Naive thymus-derived CD8-positive, alpha-beta T cell (primary cell): ENCODE results near the gene AP3D1. TPM values are rescaled to one million over a fixed set of nuclear protein-coding genes. Genes with fewer than 3 reads are reported as not detected.

Source experiments
- ATAC-seq, 2 donors: fragments of 150-1000 bp; cut with Tn5 transposase in 1 of 2; sonication (Bioruptor Pico), chemical (Tn5 transposase) in 1 of 2; 1 replicate in 1 of 2; 2 replicates in 1 of 2; pipeline ENCODE4 v1.10.0; 2021; ENCODE audit warnings: mild to moderate bottlenecking in 2 of 2, moderate library complexity in 2 of 2
- POLR2A ChIA-PET: fragments of 350-600 bp; sonication (Branson Sonifier 250); formaldehyde crosslinking; loops from one replicate; lab custom pipeline; 2021; ENCODE audit warnings: antibody characterized with exemption; lab: Charles Lee
- DNase-seq, 10 donors: peaks; one replicate each; pipeline versions ENCODE4 v3.0.0 to v3.0.0-alpha.2; 2020 to 2022
- H3K27ac Mint-ChIP-seq, 10 donors: one replicate each; pipeline ENCODE4 v1.8.0; 2020 to 2022; ENCODE audit warnings: mild to moderate bottlenecking in 10 of 10, mixed read lengths in 10 of 10, moderate library complexity in 4 of 10, inconsistent platforms in 1 of 10
- H3K27me3 Mint-ChIP-seq, 5 donors: one replicate each; pipeline ENCODE4 v1.8.0; 2021 to 2022; ENCODE audit warnings: mixed read lengths in 5 of 5
- H3K36me3 Mint-ChIP-seq, 3 donors: one replicate each; pipeline ENCODE4 v1.8.0; 2020 to 2022; ENCODE audit warnings: mixed read lengths in 3 of 3, mild to moderate bottlenecking in 2 of 3, inconsistent platforms in 1 of 3
- H3K4me1 Mint-ChIP-seq, 4 donors: one replicate each; pipeline ENCODE4 v1.8.0; 2021 to 2022; ENCODE audit warnings: mixed read lengths in 4 of 4
- H3K4me3 Mint-ChIP-seq, 10 donors: one replicate each; pipeline ENCODE4 v1.8.0; 2020 to 2022; ENCODE audit warnings: mild to moderate bottlenecking in 10 of 10, mixed read lengths in 10 of 10, moderate library complexity in 6 of 10, inconsistent platforms in 1 of 10
- H3K9me3 Mint-ChIP-seq, 9 donors: one replicate each; pipeline ENCODE4 v1.8.0; 2020 to 2022; ENCODE audit warnings: mixed read lengths in 9 of 9, mild to moderate bottlenecking in 3 of 9, inconsistent platforms in 1 of 9, moderate library complexity in 1 of 9
- polyA plus RNA-seq, 3 donors: library from polyadenylated mRNA; unstranded; fragments of 300-500 nt; fragmentation: Illumina TruSeq; gene quantifications; one replicate each; pipeline ENCODE4 v1.2.3, GENCODE V29; 2021
- total RNA-seq, 8 experiments: library from RNA in 2 of 8; stranded (reverse) in 2 of 8; gene quantifications; one replicate each; pipeline ENCODE4 v1.2.3 and lab custom pipeline; 2021 to 2026

Gene AP3D1
- total and polyA plus RNA-seq, 5 experiments from 2014 or later: 12.8 to 83.2 (median 45.0) TPM

DNA sequence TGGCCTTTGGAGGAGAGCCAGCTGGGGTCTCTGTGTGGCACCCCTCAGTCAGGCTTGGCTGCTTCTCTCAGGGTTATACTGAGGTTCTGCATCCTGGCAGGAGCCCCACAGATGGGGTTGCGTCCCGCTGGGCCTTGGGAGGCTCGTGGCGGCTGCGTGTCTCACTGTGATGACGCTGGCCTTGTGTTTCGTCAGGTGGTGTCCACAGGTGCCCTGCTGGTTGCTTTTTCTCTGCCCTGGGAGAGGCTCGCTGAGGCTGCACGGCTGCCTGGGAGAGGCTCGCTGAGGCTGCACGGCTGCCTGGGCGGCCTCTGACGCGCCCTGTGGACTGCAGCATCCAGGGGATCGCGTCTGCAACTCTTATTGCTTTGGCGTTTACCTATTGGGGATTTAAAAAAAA lies 27.7 kb upstream of the AP3D1 start:
- Mint-ChIP-seq H3K9me3 (no peaks in the 10 kb centered on the region), H3K4me3 (no peak overlapping the region), H3K36me3 (peaks cover 0 to 33% (median 2%) of the 10 kb centered on the region in 3 donors), H3K4me1 (peaks cover 22 to 29% (median 28%) of the 10 kb centered on the region in 4 donors), H3K27me3 (no peaks in the 10 kb centered on the region), H3K27ac (peak overlapping the region in 1 of 10 donors; percentile 46)
- POLR2A ChIA-PET: interaction anchor here (0.6 kb wide), 1 partner anchor 113 kb away, joined by 4 read pairs; no protein-coding TSS in a partner anchor
- DNase-seq: no peak
- no peak for ATAC-seq

DNA sequence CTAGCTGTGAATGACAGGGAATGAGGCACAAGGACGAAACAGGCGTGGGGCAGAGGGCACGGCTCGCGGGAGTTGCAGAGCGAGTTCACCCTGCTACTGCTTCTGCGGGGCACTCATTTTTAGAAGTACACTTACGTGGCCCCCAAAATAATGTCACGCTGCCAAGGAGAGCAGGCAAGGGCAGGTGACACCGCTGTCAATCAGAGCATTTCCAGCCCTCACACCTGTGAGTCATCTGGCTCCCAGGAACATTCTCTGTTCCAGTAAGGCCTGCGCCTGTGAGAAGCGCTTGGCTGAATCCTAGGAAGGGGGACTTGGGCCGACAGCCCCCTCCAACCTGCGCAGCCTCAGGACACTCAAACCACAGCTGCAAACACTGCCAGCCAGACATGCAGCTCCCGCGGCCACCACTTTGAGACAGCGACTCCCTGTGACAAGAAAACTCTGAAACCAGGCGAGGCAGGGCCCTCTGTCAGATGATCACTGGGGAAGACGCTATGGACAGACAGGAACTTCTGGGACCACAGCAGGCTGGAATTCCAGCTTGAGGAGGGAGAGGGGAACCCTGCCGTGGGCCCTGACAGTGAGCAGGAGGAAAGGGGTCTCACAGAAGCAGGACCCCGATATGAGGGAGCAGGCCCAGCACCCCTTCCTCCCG lies 25.1 kb upstream of the AP3D1 start:
- POLR2A ChIA-PET: interaction anchor here (0.6 kb wide), 1 partner anchor 62 kb away, joined by 3 read pairs; no protein-coding TSS in a partner anchor

DNA sequence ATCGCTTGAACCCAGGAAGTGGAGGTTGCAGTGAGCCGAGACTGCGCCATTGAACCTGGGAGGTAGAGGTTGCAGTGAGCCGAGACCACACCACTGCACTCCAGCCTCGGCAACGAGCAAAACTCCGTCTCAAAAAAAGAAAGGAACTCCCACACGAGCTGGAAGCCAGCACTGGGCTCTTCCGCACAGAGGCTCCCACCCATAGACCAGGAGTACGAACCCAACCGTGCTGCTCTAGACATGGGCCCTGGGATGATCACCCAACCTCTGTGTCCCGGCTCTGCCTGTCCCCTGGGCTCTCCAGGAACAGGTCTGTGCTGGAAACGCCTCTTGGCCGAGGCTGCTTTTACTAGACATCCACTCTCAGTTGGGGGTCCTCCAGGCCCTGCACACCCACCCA lies 24.4 kb upstream of the AP3D1 start:
- DNase-seq: no peak
- Mint-ChIP-seq H3K27me3 (no peaks in the 10 kb centered on the region), H3K36me3 (peaks cover 0 to 14% (median 0%) of the 10 kb centered on the region in 3 donors), H3K27ac (peak overlapping the region in 1 of 10 donors; percentile 62), H3K9me3 (no peaks in the 10 kb centered on the region), H3K4me1 (peaks cover 27 to 51% (median 48%) of the 10 kb centered on the region in 4 donors), H3K4me3 (no peak overlapping the region)
- POLR2A ChIA-PET: no interaction called here
- ATAC-seq: no peak

More for the DNA sequence above, 25.1 kb upstream of the AP3D1 start:
- no peak overlapping the region for H3K4me3 Mint-ChIP-seq
- peaks cover 0 to 16% (median 0%) of the 10 kb centered on the region in 3 donors for H3K36me3 Mint-ChIP-seq
- ATAC-seq: no peak
- no peak for DNase-seq
- H3K27me3 Mint-ChIP-seq: no peaks in the 10 kb centered on the region
- H3K27ac Mint-ChIP-seq: peak overlapping the region in 2 of 10 donors; percentile 20 to 33
- H3K4me1 Mint-ChIP-seq: peaks cover 24 to 44% (median 41%) of the 10 kb centered on the region in 4 donors
- H3K9me3 Mint-ChIP-seq: no peaks in the 10 kb centered on the region

DNA sequence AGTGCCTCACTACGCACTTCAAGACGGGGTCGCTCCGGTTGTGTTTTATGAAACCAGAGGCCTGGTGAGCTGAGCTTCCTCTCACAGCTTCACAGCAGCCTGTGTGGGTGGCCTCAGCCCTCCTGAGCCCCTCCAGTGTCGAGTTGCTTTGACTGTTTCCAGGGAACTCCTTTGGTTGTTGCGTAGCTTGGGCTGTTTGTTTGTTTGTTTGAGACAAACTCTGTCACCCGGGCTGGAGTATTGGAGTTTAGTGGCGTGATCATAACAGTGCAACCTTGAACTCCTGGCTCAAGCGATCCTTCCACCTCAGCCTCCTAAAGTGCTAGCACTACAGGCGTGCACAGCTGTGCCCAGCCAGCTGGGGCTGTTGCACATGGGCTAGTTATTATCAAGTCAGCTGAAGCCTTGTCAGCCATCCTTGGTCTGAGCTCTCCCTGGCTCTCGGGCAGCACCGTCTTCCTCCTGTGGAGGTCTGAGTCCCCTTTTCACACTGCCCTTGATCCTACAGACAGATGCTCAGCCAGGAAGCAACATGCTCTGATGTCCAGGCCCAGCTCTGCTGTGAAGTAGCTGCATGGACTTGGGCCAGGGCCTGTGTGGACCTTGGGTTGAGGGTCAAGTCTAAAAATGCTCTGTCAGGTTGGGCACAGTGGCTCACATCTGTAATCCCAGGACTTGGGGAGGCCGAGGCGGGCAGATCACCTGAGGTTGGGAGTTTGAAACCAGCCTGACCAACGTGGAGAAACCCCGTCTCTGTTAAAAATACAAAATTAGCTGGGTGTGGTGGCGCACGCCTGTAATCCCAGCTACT lies 22.6 kb upstream of the AP3D1 start:
- H3K27me3 Mint-ChIP-seq: no peaks in the 10 kb centered on the region
- POLR2A ChIA-PET: interaction anchor here (0.6 kb wide), 1 partner anchor 244 kb away, joined by 3 read pairs; no protein-coding TSS in a partner anchor
- no peaks in the 10 kb centered on the region for H3K9me3 Mint-ChIP-seq
- ATAC-seq (no peak), DNase-seq (no peak)
- H3K4me3 Mint-ChIP-seq: no peak overlapping the region
- peak overlapping the region in 6 of 10 donors; percentile 20 to 78 (median 67) for H3K27ac Mint-ChIP-seq
- H3K4me1 Mint-ChIP-seq: peaks cover 25 to 57% (median 49%) of the 10 kb centered on the region in 4 donors
- peaks cover 0 to 10% (median 0%) of the 10 kb centered on the region in 3 donors for H3K36me3 Mint-ChIP-seq

DNA sequence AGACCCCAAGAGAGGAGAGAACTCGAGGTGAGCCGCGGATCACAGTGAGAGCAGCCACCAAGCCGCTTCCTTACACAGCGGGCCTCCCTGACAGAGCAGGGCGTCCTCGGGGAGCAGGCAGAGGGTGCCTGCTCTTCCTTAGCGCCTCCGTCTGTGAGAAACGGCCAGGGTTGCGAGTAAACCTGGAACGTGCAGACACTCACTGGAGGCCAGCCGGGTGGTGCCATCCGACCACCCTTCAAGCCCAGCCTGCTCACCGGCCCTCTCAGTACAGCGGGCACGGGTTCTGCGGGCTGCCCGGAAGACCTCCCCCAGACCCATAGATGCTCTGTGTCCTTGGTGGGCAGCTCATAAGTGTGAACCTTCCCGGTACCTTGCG lies 22.0 kb upstream of the AP3D1 start:
- POLR2A ChIA-PET: no interaction called here
- Mint-ChIP-seq H3K4me3 (no peak overlapping the region), H3K27me3 (no peaks in the 10 kb centered on the region), H3K4me1 (peaks cover 28 to 63% (median 55%) of the 10 kb centered on the region in 4 donors), H3K36me3 (peaks cover 0 to 10% (median 0%) of the 10 kb centered on the region in 3 donors), H3K9me3 (no peaks in the 10 kb centered on the region), H3K27ac (no peak overlapping the region)
- ATAC-seq (no peak), DNase-seq (no peak)

DNA sequence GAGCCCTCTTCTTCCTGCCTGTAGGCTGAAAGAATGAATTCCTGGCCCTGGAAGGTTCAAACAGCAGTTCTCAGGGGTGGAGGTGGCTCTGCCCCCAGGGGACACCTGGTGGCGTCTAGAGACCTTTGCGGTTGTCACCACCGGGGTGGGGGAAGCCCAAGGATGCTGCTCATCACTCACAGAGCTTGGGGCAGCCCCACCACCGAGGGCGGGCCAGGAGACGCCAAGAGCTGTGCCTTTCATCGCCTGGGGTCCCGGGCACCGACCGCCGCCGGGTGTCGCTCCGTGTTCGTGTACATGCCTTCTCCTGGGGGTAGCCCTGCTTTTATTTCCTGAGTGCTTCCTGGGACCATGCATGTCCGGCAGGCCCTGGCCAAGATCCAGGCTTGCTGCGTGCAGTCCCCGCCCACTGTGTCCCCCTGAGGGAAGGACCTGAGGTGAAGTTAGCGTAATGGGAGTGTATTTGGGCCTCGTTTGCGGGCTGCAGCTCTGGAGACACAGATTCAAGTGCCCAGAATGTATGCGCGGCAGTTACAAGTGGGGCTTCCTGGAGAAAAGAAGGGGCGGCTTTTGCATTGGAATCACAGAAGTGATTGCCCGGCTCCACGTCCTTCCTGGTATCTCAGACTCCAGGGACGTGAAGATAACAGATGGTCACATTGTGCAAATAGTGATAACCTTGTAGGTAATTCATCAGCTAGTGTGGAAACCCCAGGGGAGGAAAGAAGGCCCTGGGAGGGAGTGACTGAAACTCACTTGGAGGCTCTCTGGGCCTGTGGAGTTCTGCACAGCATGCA lies 20.2 kb upstream of the AP3D1 start:
- Mint-ChIP-seq H3K27ac (peak overlapping the region; percentile 16 to 81 (median 42)), H3K4me3 (peak overlapping the region in 4 of 10 donors; percentile 31 to 41 (median 34)), H3K36me3 (peaks cover 0 to 7% (median 0%) of the 10 kb centered on the region in 3 donors), H3K27me3 (no peaks in the 10 kb centered on the region), H3K9me3 (no peaks in the 10 kb centered on the region), H3K4me1 (peaks cover 26 to 78% (median 68%) of the 10 kb centered on the region in 4 donors)
- DNase-seq (peak; percentile 50 to 87 (median 70)), ATAC-seq (peak; percentile 95 to 99)
- POLR2A ChIA-PET: interaction anchor here (0.5 to 0.7 kb wide), 4 partner anchors 24 to 153 kb away, joined by 3 to 5 read pairs (median 4); partner anchors contain the start of gene PEAK3

DNA sequence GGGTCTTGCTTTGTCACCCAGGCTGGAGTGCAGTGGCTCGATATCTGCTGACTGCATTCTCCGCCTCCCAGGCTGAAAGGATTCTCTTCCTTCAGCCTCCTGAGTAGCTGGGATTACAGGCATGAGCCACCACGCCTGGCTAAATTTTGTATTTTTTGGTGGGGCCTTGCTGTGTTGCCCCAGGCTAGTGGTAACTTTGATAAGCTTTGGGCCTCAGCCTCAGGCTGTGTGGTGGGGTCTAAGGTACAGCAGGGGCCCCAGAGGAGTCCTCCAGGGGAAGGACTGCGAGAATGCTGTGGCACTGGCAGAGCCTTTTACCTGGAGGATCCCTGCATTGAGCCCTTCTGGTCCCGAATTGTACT lies 19.6 kb upstream of the AP3D1 start:
- H3K9me3 Mint-ChIP-seq: no peaks in the 10 kb centered on the region
- peak overlapping the region in 2 of 10 donors; percentile 34 to 41 for H3K4me3 Mint-ChIP-seq
- H3K36me3 Mint-ChIP-seq: peaks cover 0 to 3% (median 0%) of the 10 kb centered on the region in 3 donors
- peak overlapping the region in 9 of 10 donors; percentile 14 to 81 (median 44) for H3K27ac Mint-ChIP-seq
- DNase-seq (no peak), ATAC-seq (peak; percentile 13 to 28)
- peaks cover 23 to 77% (median 65%) of the 10 kb centered on the region in 4 donors for H3K4me1 Mint-ChIP-seq
- no peaks in the 10 kb centered on the region for H3K27me3 Mint-ChIP-seq
- POLR2A ChIA-PET: interaction anchor here (0.5 kb wide), 2 partner anchors 111 to 153 kb away, joined by 4 to 5 read pairs; partner anchors contain the start of gene PEAK3

DNA sequence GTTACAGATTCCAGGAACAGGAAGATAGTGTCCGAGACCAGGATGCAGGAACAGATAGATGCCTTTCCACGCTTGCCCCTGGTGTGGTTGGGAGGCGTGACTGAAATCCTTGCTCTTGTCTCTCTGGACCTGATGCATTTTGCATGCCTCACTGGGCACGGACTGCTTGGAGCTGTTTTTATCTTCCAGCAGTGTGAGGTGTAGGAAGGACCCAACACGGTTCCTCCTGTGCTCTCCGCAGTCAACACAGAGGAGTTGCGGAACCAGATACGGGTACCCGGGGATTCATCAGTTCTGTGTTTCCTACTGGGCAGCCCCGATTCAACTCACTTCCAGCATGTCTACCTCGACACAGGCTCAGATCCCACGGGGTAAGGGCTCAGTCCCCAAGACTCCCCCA lies 18.9 kb upstream of the AP3D1 start:
- no peak overlapping the region for H3K4me3 Mint-ChIP-seq
- no peak for ATAC-seq
- no peak for DNase-seq
- H3K36me3 Mint-ChIP-seq: peaks cover 0 to 2% (median 0%) of the 10 kb centered on the region in 3 donors
- peaks cover 20 to 78% (median 66%) of the 10 kb centered on the region in 4 donors for H3K4me1 Mint-ChIP-seq
- POLR2A ChIA-PET: no interaction called here
- no peaks in the 10 kb centered on the region for H3K27me3 Mint-ChIP-seq
- H3K9me3 Mint-ChIP-seq: no peaks in the 10 kb centered on the region
- H3K27ac Mint-ChIP-seq: peak overlapping the region in 1 of 10 donors; percentile 76

DNA sequence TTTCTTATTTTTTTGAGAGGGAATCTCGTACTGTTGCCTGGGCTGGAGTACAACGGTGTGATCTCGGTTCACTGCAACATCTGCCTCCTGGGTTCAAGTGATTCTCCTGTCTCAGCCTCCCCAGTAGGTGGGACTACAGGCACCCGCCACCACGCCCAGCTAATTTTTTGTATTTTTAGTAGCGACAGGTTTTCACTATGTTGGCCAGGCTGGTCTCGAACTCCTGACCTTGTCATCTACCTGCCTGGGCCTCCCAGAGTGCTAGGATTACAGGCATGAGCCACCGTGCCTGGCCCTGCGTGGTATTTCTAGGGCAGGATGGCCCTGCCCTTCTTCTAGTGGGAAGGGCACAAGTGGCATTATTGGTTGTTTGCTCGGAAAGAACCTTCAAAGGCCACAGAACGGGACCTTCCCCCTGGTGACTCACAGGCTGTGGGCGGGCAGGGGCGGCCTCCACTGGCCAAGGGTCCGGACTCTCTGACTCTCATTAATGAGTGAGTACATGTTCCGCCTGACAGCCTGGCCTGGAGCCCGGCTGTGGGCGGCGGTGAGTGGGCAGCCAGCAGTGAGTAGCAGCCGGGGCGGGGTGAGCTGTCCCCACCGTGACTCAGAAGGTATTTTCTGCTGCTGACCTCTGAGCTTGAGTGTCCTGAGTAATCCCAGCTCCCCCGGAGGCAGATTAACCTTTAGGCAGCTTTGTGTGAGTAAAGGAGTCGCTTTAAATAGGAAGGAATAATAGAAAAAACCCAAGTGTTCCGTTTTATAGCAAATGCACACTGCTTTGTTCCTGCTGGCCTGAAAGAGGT lies 17.5 kb upstream of the AP3D1 start:
- DNase-seq: peak in 1 of 10 donors; percentile 54
- H3K27ac Mint-ChIP-seq: peak overlapping the region in 5 of 10 donors; percentile 15 to 80 (median 40)
- peak overlapping the region in 8 of 10 donors; percentile 23 to 85 (median 52) for H3K4me3 Mint-ChIP-seq
- no peak for ATAC-seq
- POLR2A ChIA-PET: interaction anchor here (0.6 kb wide), 1 partner anchor 1956 kb away, joined by 3 read pairs; no protein-coding TSS in a partner anchor
- no peaks in the 10 kb centered on the region for H3K9me3 Mint-ChIP-seq
- peaks cover 16 to 76% (median 64%) of the 10 kb centered on the region in 4 donors for H3K4me1 Mint-ChIP-seq
- peaks cover 0 to 2% (median 0%) of the 10 kb centered on the region in 5 donors for H3K27me3 Mint-ChIP-seq
- H3K36me3 Mint-ChIP-seq: no peaks in the 10 kb centered on the region

DNA sequence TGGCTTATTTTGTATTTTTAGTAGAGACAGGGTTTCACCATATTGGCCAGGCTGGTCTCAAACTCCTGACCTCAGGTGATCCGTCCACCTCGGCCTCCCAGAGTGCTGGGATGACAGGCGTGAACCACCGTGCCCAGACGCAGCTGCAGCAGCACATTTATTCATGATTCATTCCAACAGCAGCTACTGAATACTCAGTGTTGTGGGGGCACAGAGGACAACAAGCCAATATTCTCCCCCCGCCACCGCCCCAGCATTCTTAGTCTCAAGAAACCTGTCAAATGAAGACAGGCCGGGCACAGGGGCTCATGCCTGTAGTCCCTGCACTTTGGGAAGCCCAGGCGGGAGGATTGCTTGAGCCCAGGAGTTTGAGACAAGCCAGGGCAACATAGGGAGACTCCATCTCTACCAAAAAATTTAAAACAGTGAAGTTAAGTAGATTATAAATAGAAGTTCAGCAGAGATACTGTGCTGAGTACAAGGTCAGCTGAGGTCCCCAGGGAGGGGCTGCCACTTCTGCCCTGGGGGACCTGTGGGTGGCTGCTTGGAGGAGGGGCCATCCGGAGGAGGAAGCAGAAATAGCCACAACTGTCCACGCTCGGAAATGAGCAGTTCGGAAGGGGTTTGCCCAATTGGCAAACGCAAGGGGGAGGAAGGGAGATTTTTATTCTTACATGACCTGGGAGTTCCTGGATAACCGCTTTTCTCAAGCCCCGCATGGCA lies 16.7 kb upstream of the AP3D1 start:
- H3K9me3 Mint-ChIP-seq: no peaks in the 10 kb centered on the region

More for the DNA sequence above, 16.7 kb upstream of the AP3D1 start:
- Mint-ChIP-seq H3K4me3 (peak overlapping the region in 8 of 10 donors; percentile 44 to 85 (median 60)), H3K27me3 (peaks cover 0 to 2% (median 0%) of the 10 kb centered on the region in 5 donors), H3K27ac (peak overlapping the region in 5 of 10 donors; percentile 35 to 80 (median 49)), H3K36me3 (no peaks in the 10 kb centered on the region), H3K4me1 (peaks cover 16 to 71% (median 60%) of the 10 kb centered on the region in 4 donors)
- no peak for ATAC-seq
- POLR2A ChIA-PET: interaction anchor here (0.6 kb wide), 1 partner anchor 1957 kb away, joined by 3 read pairs; no protein-coding TSS in a partner anchor
- DNase-seq: peak in 1 of 10 donors; percentile 46
